ENCODE results near the gene GLP1R.

The GLP1R gene

GRCh38 chr6:39062014-39062740, 13.6 kb downstream of the GLP1R start:
- no peak overlapping the region for H3K4me3 ChIP-seq (ENCODE audit: low read length)
- TF ChIP-seq ZNF274 (IDR thresholded peaks at IDR 0.05; ENCODE audit: low read depth, low read length), result no peak

- no peak for TF ChIP-seq ZNF274 (IDR thresholded peaks at IDR 0.05; ENCODE audit: low read depth, low read length)
- no peak overlapping the region for H3K4me3 ChIP-seq (ENCODE audit: low read length)
Observed at GRCh38 chr6:39063526-39063925, 14.9 kb downstream of the GLP1R start.

- H3K4me3 ChIP-seq (ENCODE audit: low read length), result no peak overlapping the region
- TF ChIP-seq ZNF274 (IDR thresholded peaks at IDR 0.05; ENCODE audit: low read depth, low read length), result no peak
Observed at GRCh38 chr6:39065561-39065960, 17.0 kb downstream of the GLP1R start.

DNA sequence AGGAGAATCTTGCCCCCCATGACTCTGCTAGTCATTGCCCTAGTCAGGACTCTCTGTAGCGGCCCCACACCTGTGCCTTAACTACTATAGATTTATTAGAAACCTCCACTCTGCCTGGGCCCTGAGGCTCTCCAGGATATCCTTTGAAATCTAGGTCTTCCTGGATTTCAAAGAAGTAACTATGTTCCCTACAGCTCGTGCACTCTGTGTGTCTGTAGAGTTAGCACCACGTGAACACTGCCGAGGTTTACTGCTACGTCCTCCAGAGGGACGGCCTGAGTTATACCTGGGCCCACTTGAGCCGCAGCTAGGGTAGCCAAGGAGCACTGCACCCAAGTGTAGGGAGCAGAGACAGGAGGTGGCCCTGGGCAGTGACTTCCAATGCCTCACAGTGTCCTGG, 19.8 kb downstream of the GLP1R start:
- no peak for TF ChIP-seq ZNF274 (IDR thresholded peaks at IDR 0.05; ENCODE audit: low read depth, low read length)

GRCh38 chr6:39072830-39073229, 24.2 kb downstream of the GLP1R start:
- no peak overlapping the region for H3K4me3 ChIP-seq (ENCODE audit: low read length)
- no peak for TF ChIP-seq ZNF274 (IDR thresholded peaks at IDR 0.05; ENCODE audit: low read depth, low read length)

More for the DNA sequence above, 19.8 kb downstream of the GLP1R start:
- no peak overlapping the region for H3K4me3 ChIP-seq (ENCODE audit: low read length)

DNA sequence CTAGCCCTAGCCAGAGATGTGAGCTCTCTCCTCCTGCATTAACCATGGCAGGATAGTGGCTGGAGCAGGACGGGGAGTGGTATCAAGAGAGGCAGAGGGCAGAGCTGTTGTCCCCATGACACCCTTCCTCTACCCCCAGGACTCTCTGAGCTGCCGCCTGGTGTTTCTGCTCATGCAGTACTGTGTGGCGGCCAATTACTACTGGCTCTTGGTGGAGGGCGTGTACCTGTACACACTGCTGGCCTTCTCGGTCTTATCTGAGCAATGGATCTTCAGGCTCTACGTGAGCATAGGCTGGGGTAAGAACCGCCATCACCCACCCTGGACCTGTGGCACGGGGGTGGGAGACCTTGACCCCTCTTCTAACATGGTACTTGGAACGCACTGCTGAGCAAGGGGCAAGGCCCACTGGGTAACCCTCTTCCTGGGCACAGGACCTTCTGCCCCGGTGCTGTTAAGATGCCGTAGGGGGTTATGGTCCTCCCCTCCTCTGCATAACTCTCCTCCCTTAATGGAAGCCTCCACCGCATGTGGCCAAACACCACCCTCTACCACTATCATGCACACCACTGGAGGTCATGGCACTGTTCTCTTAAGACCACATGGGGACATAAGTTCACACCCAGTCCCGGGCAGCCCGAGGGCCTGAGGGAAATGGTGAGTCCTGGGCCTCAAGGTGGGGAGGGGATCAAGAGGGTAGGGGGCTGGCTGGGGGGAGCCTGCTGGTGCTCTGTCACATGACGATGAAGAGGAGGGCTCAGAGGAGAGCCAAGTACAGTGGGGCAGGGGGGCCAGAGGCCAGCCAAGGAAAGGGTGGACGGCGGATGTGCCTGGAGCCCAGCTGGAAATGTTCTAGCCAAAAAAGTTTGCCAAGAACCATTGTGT, 25.1 kb downstream of the GLP1R start:
- no peak for TF ChIP-seq ZNF274 (IDR thresholded peaks at IDR 0.05; ENCODE audit: low read depth, low read length)
- H3K4me3 ChIP-seq (ENCODE audit: low read length), result no peak overlapping the region

DNA sequence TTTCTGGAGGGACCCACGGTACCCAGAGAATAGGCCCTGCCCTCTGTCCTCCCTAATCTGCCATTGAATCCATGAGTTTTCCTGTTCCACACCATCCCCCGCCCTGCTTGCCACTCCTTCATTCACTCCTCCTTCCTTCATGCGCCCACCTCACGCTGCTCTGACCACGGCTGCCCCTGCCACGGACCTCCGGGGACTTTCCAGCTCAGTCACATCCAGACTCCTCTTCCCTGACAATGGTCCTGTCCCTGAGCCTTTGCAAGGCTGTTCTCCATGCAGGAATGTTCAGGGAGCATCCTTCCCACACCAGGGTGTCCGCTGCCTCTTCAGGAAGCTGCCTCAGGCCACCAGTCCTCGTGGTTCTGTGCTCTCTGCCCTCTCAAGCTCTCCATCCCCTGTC, 25.9 kb downstream of the GLP1R start:
- no peak overlapping the region for H3K4me3 ChIP-seq (ENCODE audit: low read length)
- TF ChIP-seq ZNF274 (IDR thresholded peaks at IDR 0.05; ENCODE audit: low read depth, low read length), result no peak

- no peak for TF ChIP-seq ZNF274 (IDR thresholded peaks at IDR 0.05; ENCODE audit: low read depth, low read length)
- no peak overlapping the region for H3K4me3 ChIP-seq (ENCODE audit: low read length)
Observed at GRCh38 chr6:39075010-39075686, 26.6 kb downstream of the GLP1R start.

DNA sequence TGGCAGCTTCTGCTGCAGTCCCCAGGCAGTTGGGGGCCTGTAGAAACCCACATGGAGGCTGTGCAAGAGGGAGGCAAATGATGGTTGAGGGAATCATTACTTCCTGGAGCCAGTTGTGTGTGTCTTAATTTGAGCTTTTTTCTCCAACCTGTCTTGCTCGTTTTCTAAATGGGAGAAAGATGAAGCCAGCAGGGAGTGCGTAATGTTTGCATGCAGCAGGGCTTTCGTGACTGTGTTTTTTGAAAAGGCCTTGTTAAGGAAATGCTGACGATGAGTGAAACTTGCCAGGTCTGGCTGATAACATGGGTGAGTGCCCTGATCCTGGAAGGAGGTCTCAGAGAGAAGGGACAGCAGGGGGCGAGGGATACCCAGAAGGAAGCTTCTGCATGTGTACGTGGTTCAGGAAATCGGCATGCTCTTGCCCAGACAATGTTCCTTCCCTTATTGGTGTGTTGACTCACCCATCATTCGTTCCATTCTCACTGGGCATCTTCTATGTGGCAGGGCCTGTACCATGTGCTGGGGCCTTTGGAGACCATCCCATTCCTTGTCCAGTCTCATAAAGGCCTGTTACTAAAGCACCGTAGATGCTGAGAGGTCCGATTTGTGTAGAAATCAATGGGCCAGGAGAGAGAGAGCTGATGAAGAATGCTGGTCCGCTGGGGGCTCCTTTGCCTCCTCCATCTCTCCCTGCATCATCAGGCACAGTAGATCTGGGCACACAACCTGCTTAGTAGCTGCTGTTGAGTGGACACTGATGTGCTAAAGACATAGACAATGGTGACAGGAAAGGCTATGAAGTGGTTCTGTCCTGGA, 27.4 kb downstream of the GLP1R start:
- H3K4me3 ChIP-seq (ENCODE audit: low read length), result no peak overlapping the region
- no peak for TF ChIP-seq ZNF274 (IDR thresholded peaks at IDR 0.05; ENCODE audit: low read depth, low read length)

- H3K4me3 ChIP-seq (ENCODE audit: low read length), result no peak overlapping the region
Observed at GRCh38 chr6:39076623-39077535, 28.3 kb downstream of the GLP1R start.

DNA sequence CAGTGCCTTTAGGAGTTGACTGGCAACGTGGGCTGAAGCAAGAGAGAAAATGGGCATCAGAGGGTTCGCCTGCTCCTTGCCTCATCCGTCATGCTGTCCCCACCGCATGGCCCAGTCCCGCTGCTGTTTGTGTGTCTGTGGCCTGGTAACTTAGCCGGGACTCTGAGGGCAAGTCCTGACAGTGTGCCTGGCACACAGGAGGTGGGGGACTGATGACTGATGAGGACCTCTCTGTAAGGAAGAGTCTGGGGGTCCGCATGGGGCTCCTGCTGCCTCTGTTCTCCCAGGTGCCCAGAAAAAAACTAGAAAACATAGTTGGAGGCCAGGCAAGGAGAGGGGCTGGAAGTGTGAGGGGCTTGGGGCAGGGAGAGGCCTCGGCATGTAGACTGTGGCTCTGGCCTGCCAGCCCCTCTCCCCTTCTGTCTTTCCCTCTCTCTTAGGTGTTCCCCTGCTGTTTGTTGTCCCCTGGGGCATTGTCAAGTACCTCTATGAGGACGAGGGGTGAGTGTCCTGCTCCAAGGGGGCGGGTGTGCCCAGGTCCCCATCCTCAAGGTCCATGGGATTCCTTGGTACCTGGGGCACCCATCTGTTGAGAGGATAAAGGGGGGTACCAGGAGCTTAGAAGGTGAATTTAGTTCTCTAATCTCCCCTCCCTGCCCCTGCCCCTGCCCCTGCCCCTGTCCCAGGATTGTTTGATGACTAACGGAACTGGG, 29.5 kb downstream of the GLP1R start:
- H3K4me3 ChIP-seq (ENCODE audit: low read length), result no peak overlapping the region
- no peak for TF ChIP-seq ZNF274 (IDR thresholded peaks at IDR 0.05; ENCODE audit: low read depth, low read length)

More at GRCh38 chr6:39076623-39077535, 28.3 kb downstream of the GLP1R start:
- TF ChIP-seq ZNF274 (IDR thresholded peaks at IDR 0.05; ENCODE audit: low read depth, low read length), result no peak

DNA sequence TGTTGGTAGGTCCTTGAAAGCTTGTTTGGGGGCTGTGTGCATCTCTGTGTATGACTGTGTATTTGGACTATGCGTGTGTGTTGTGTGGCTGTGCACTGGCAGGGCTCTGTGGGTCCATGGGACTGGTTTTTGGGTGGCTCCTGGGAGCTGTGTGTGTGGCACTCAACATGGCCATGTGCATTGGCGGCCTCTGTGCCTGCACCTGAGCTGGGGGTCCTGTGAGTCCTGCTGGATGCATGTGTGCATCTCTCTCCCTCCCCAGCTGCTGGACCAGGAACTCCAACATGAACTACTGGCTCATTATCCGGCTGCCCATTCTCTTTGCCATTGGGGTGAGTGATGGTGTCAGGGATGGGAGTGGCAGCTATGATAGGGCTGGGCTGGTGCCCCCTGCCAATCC, 30.1 kb downstream of the GLP1R start:
- no peak overlapping the region for H3K4me3 ChIP-seq (ENCODE audit: low read length)
- TF ChIP-seq ZNF274 (IDR thresholded peaks at IDR 0.05; ENCODE audit: low read depth, low read length), result no peak
